ENCODE results near the gene TSSK2. TPM values are rescaled to one million over a fixed set of nuclear protein-coding genes. Genes with fewer than 3 reads are reported as not detected.

The TSSK2 gene
- total RNA-seq, 1 donor from 2014 or later, result not detected

- no peak for DNase-seq
These were observed 24.0 kb upstream of the TSSK2 start for GRCh38 chr22:19106886-19107729.

GRCh38 chr22:19107730-19108074, 23.4 kb upstream of the TSSK2 start:
- no peak for DNase-seq

- DNase-seq, result no peak
These were observed 22.3 kb upstream of the TSSK2 start for GRCh38 chr22:19108807-19109197.

- DNase-seq, result no peak
These were observed 21.7 kb upstream of the TSSK2 start for GRCh38 chr22:19109198-19110063.

- DNase-seq, result no peak
These were observed 21.0 kb upstream of the TSSK2 start for GRCh38 chr22:19110064-19110458.

- no peak for DNase-seq
These were observed 20.5 kb upstream of the TSSK2 start for GRCh38 chr22:19110646-19111045.

GRCh38 chr22:19111140-19111539, 20.0 kb upstream of the TSSK2 start:
- no peak for DNase-seq

- DNase-seq, result no peak
These were observed 19.5 kb upstream of the TSSK2 start for GRCh38 chr22:19111584-19111983.

GRCh38 chr22:19113429-19113828, 17.7 kb upstream of the TSSK2 start:
- no peak for DNase-seq

GRCh38 chr22:19114984-19115552, 16.0 kb upstream of the TSSK2 start:
- DNase-seq, result no peak

GRCh38 chr22:19115628-19116027, 15.5 kb upstream of the TSSK2 start:
- no peak for DNase-seq

GRCh38 chr22:19117111-19117512, 14.0 kb upstream of the TSSK2 start:
- no peak for DNase-seq

GRCh38 chr22:19118329-19118880, 12.7 kb upstream of the TSSK2 start:
- DNase-seq, result no peak

- no peak for DNase-seq
These were observed 11.2 kb upstream of the TSSK2 start for GRCh38 chr22:19119949-19120348.

- DNase-seq, result peak; percentile 37
These were observed 10.1 kb upstream of the TSSK2 start for GRCh38 chr22:19120829-19121630.

- peak; percentile 54 for DNase-seq
These were observed 9.4 kb upstream of the TSSK2 start for GRCh38 chr22:19121631-19122142.

GRCh38 chr22:19122143-19122751, 8.9 kb upstream of the TSSK2 start, which contains the start of gene DGCR2:
Gene DGCR2, minus strand, starts transcription at chr22:19122412. Its CDS starts 206 bp downstream, at chr22:19122206.
- DNase-seq, result peak; percentile 97

GRCh38 chr22:19122752-19123492, 8.2 kb upstream of the TSSK2 start:
- DNase-seq, result peak; percentile 46

GRCh38 chr22:19123936-19124335, 7.2 kb upstream of the TSSK2 start:
- no peak for DNase-seq

- DNase-seq, result no peak
These were observed 6.7 kb upstream of the TSSK2 start for GRCh38 chr22:19124377-19124776.

GRCh38 chr22:19125011-19125410, 6.1 kb upstream of the TSSK2 start:
- no peak for DNase-seq

Data from dermis blood vessel endothelial cell (primary cell).